ENCODE measurements around the gene TRPV2. TPM values are rescaled to one million over a fixed set of nuclear protein-coding genes. Genes with fewer than 3 reads are reported as not detected.

TRPV2 gene
- total and polyA plus RNA-seq, 10 of the 15 experiments (the other 5 are each of a cell fraction or from before 2014, with no cell fraction given) = 8.9 to 94.4 (median 54.1) TPM

GRCh38 chr17:16422416-16422815 is 7.0 kb downstream of the TRPV2 start:
- Histone ChIP-seq H3K9ac (ENCODE audit: control insufficient read depth, insufficient read depth, low read length) (no peak overlapping the region), H3K79me2 (ENCODE audit: control insufficient read depth, insufficient read depth, low read length) (peaks cover 31% of the 10 kb centered on the region), H3K36me3 (ENCODE audit: control insufficient read depth in 2 of 2, insufficient read depth in 2 of 2, low read length in 1 of 2) (peaks cover 27 to 29% of the 10 kb centered on the region in 2 experiments), H3K4me3 (no peak overlapping the region), H3K4me1 (ENCODE audit: control insufficient read depth, insufficient read depth, low read length) (peaks cover 29% of the 10 kb centered on the region), H2AFZ (ENCODE audit: control insufficient read depth, low read depth, low read length) (no peak overlapping the region), H4K20me1 (ENCODE audit: control insufficient read depth, insufficient read depth) (no peaks in the 10 kb centered on the region), H3K4me2 (ENCODE audit: control insufficient read depth, insufficient read depth) (no peak overlapping the region), H3K27me3 (replicated peaks in 1 of 2; ENCODE audit: control insufficient read depth in 2 of 2, insufficient read depth in 2 of 2, low read length in 1 of 2) (no peaks in the 10 kb centered on the region), H3K9me3 (replicated peaks; ENCODE audit: control insufficient read depth, insufficient read depth, low read length) (no peaks in the 10 kb centered on the region), H3K27ac (ENCODE audit: control insufficient read depth, insufficient read depth) (no peak overlapping the region)
- BruUV-seq (replicated peaks) = no TSS peak
- 87% methylated on average over 7 of the region's 7 CpGs for WGBS (ENCODE audit: insufficient coverage, insufficient replicate concordance, low lambda C conversion rate, missing lambda C conversion rate)
- RAD21 ChIA-PET (ENCODE audit: unreplicated experiment) = interaction anchor here (1.8 kb wide), 1 partner anchor 16 kb away, joined by 4 read pairs; no protein-coding TSS in a partner anchor
- no peak for TF ChIP-seq ZZZ3 (IDR thresholded peaks at IDR 0.05; ENCODE audit: control insufficient read depth, insufficient read length, low read depth)
- no peak for TF ChIP-seq TARDBP (IDR thresholded peaks at IDR 0.05; ENCODE audit: borderline replicate concordance)
- no peak for DNase-seq (ENCODE audit: low read depth, low spot score)
- intact Hi-C loops (cut with micrococcal nuclease; ENCODE audit: unreplicated experiment) = no loop called here
- POLR2A ChIA-PET = interaction anchor here (1.3 kb wide), 1 partner anchor 16 kb away, joined by 5 read pairs; no protein-coding TSS in a partner anchor
- FAIRE-seq = no peak
- in situ Hi-C loops (cut with MboI) = no loop called here
- SMC1A ChIA-PET (ENCODE audit: uncharacterized antibody, unreplicated experiment) = interaction anchor here (1.2 to 1.4 kb wide), 2 partner anchors 15 to 18 kb away, joined by 4 read pairs; no protein-coding TSS in a partner anchor
- CTCF ChIA-PET = interaction anchor here (1.2 kb wide), 1 partner anchor 58 kb away, joined by 4 read pairs; no protein-coding TSS in a partner anchor
- ATAC-seq = no peak

GRCh38 chr17:16423226-16423872 is 8.0 kb downstream of the TRPV2 start:
- WGBS (ENCODE audit: insufficient coverage, insufficient replicate concordance, low lambda C conversion rate, missing lambda C conversion rate) = 98% methylated on average over 10 of the region's 10 CpGs
- SMC1A ChIA-PET (ENCODE audit: uncharacterized antibody, unreplicated experiment) = interaction anchor here (1.2 kb wide), 1 partner anchor 17 kb away, joined by 4 read pairs; no protein-coding TSS in a partner anchor
- Histone ChIP-seq H3K27ac (ENCODE audit: control insufficient read depth, insufficient read depth) (no peak overlapping the region), H3K36me3 (ENCODE audit: control insufficient read depth in 2 of 2, insufficient read depth in 2 of 2, low read length in 1 of 2) (peaks cover 25 to 28% of the 10 kb centered on the region in 2 experiments), H3K9me3 (replicated peaks; ENCODE audit: control insufficient read depth, insufficient read depth, low read length) (no peaks in the 10 kb centered on the region), H4K20me1 (ENCODE audit: control insufficient read depth, insufficient read depth) (no peaks in the 10 kb centered on the region), H2AFZ (ENCODE audit: control insufficient read depth, low read depth, low read length) (no peak overlapping the region), H3K4me3 (no peak overlapping the region), H3K4me1 (ENCODE audit: control insufficient read depth, insufficient read depth, low read length) (peaks cover 19% of the 10 kb centered on the region), H3K4me2 (ENCODE audit: control insufficient read depth, insufficient read depth) (no peak overlapping the region), H3K9ac (ENCODE audit: control insufficient read depth, insufficient read depth, low read length) (no peak overlapping the region), H3K27me3 (replicated peaks in 1 of 2; ENCODE audit: control insufficient read depth in 2 of 2, insufficient read depth in 2 of 2, low read length in 1 of 2) (no peaks in the 10 kb centered on the region), H3K79me2 (ENCODE audit: control insufficient read depth, insufficient read depth, low read length) (peaks cover 23% of the 10 kb centered on the region)
- FAIRE-seq = no peak
- CTCF ChIA-PET = interaction anchor here (1.0 to 1.2 kb wide), 3 partner anchors 15 to 59 kb away, joined by 3 to 5 read pairs (median 4); no protein-coding TSS in a partner anchor
- intact Hi-C loops (cut with micrococcal nuclease; ENCODE audit: unreplicated experiment) = no loop called here
- no TSS peak for BruUV-seq (replicated peaks)
- in situ Hi-C loops (cut with MboI) = no loop called here
- RAD21 ChIA-PET (ENCODE audit: unreplicated experiment) = interaction anchor here (1.8 kb wide), 1 partner anchor 15 kb away, joined by 4 read pairs; no protein-coding TSS in a partner anchor
- no peak for ATAC-seq
- POLR2A ChIA-PET = interaction anchor here (1.1 to 1.3 kb wide), 2 partner anchors 15 kb away, joined by 3 to 5 read pairs; no protein-coding TSS in a partner anchor
- TF ChIP-seq FOS (IDR thresholded peaks at IDR 0.05; ENCODE audit: borderline replicate concordance, extremely low read depth, insufficient read length) (no peak), CHD2 (IDR thresholded peaks at IDR 0.05; ENCODE audit: borderline replicate concordance, low read depth, low read length) (no peak), ZBTB33 (IDR thresholded peaks at IDR 0.05) (no peak), HDAC2 (IDR thresholded peaks at IDR 0.05) (no peak), ZNF384 (IDR thresholded peaks at IDR 0.05; ENCODE audit: borderline replicate concordance, low read depth, low read length) (no peak), ZBTB11 (CRISPR knock-in tag; IDR thresholded peaks at IDR 0.05) (no peak), TCF12 (IDR thresholded peaks at IDR 0.05; ENCODE audit: low read depth, low read length) (no peak)
- no peak for DNase-seq (ENCODE audit: low read depth, low spot score)

Measured in GM12878 (cell line).